Thoracic aorta (tissue), 2 donors: Measurements from ENCODE around the gene NLRC5. TPM values are rescaled to one million over a fixed set of nuclear protein-coding genes. Genes with fewer than 3 reads are reported as not detected.

Source experiments
- ATAC-seq: fragments of 150-250 bp; one replicate; pipeline ENCODE4 v1.8.0; 2017; ENCODE audit warnings: low read depth; ENCODE audit not compliant: insufficient number of reproducible peaks, low FRiP score
- DNase-seq: peaks from one replicate; pipeline ENCODE4 v3.0.0-alpha.2; 2020; ENCODE audit warnings: low spot score
- H3K27ac ChIP-seq, 2 donors: fragments of 200-600 bp; sonication (generic); 1 replicate in 1 of 2; 2 replicates in 1 of 2; pipeline ENCODE4 v1.5.1; 2016; ENCODE audit warnings: mild to moderate bottlenecking in 2 of 2, moderate library complexity in 2 of 2
- H3K27me3 ChIP-seq: fragments of 200-600 bp; sonication (generic); replicated peaks from 2 replicates; pipeline ENCODE4 v1.6.0; 2016; ENCODE audit warnings: mild to moderate bottlenecking; ENCODE audit not compliant: insufficient read depth
- H3K36me3 ChIP-seq: fragments of 200-600 bp; sonication (generic); one replicate; pipeline ENCODE4 v1.5.1; 2016
- H3K4me1 ChIP-seq, 2 donors: fragments of 200-600 bp; sonication (generic); 1 replicate in 1 of 2; 2 replicates in 1 of 2; pipeline versions ENCODE4 v1.5.1 to v1.6.0; 2016; ENCODE audit warnings: low read depth in 2 of 2, mild to moderate bottlenecking in 1 of 2; ENCODE audit not compliant: control insufficient read depth in 1 of 2
- H3K4me3 ChIP-seq: fragments of 200-600 bp; sonication (generic); 2 replicates; pipeline ENCODE4 v1.5.1; 2016; ENCODE audit warnings: mild to moderate bottlenecking
- H3K9me3 ChIP-seq: fragments of 200-600 bp; sonication (generic); 2 replicates; pipeline ENCODE4 v1.5.1; 2016
- CTCF ChIP-seq: fragments of 200-600 bp; sonication (generic); IDR thresholded peaks from one replicate; pipeline ENCODE4 v1.5.1; 2019; ENCODE audit warnings: antibody characterized with exemption
- total RNA-seq, 2 donors: library from RNA; depleted of rRNA; stranded (reverse); fragments of >200 nt; gene quantifications; one replicate each; pipeline versions ENCODE4 v1.1.0 to v1.2.3, GENCODE V29; 2016

NLRC5 gene
- total RNA-seq, 2 donors from 2014 or later: 51.0 to 54.4 TPM

- Histone ChIP-seq H3K4me1 (no peaks in the 10 kb centered on the region), H3K9me3 (no peaks in the 10 kb centered on the region), H3K36me3 (peaks cover 4% of the 10 kb centered on the region), H3K27me3 (no peaks in the 10 kb centered on the region), H3K27ac (no peak overlapping the region), H3K4me3 (no peak overlapping the region)
- DNase-seq (no peak), ATAC-seq (no peak)
- no peak for TF ChIP-seq CTCF
Measured at GRCh38 chr16:57031156-57031555, 41.8 kb downstream of the NLRC5 start.

- no peak for TF ChIP-seq CTCF
- H3K27me3 ChIP-seq: no peaks in the 10 kb centered on the region
- H3K9me3 ChIP-seq: no peaks in the 10 kb centered on the region
- H3K36me3 ChIP-seq: peaks cover 4% of the 10 kb centered on the region
- no peak for ATAC-seq
- H3K4me1 ChIP-seq: no peaks in the 10 kb centered on the region
- H3K4me3 ChIP-seq: no peak overlapping the region
- H3K27ac ChIP-seq: no peak overlapping the region
- no peak for DNase-seq
Measured at GRCh38 chr16:57032346-57032745, 43.0 kb downstream of the NLRC5 start.

GRCh38 chr16:57032931-57033330 lies 43.6 kb downstream of the NLRC5 start:
- Histone ChIP-seq H3K9me3 (no peaks in the 10 kb centered on the region), H3K36me3 (peaks cover 4% of the 10 kb centered on the region)
- no peak for TF ChIP-seq CTCF

GRCh38 chr16:57036315-57036714 lies 47.0 kb downstream of the NLRC5 start:
- Histone ChIP-seq H3K4me1 (peaks cover 0 to 3% of the 10 kb centered on the region in 2 donors), H3K9me3 (no peaks in the 10 kb centered on the region), H3K27me3 (no peaks in the 10 kb centered on the region), H3K4me3 (no peak overlapping the region), H3K36me3 (peaks cover 14% of the 10 kb centered on the region), H3K27ac (no peak overlapping the region)
- ATAC-seq: no peak
- DNase-seq: no peak
- no peak for TF ChIP-seq CTCF

More at GRCh38 chr16:57032931-57033330, 43.6 kb downstream of the NLRC5 start:
- DNase-seq (no peak), ATAC-seq (no peak)
- Histone ChIP-seq H3K4me1 (no peaks in the 10 kb centered on the region), H3K27me3 (no peaks in the 10 kb centered on the region), H3K4me3 (no peak overlapping the region), H3K27ac (no peak overlapping the region)

- Histone ChIP-seq H3K27me3 (no peaks in the 10 kb centered on the region), H3K36me3 (peaks cover 14% of the 10 kb centered on the region), H3K27ac (no peak overlapping the region), H3K4me1 (peaks cover 0 to 3% of the 10 kb centered on the region in 2 donors), H3K4me3 (no peak overlapping the region), H3K9me3 (no peaks in the 10 kb centered on the region)
- ATAC-seq (no peak), DNase-seq (no peak)
- TF ChIP-seq CTCF: no peak
Measured at GRCh38 chr16:57036945-57037344, 47.6 kb downstream of the NLRC5 start.
